PC-9 (cell line): Measurements from ENCODE around the gene PRLH. TPM values are rescaled to one million over a fixed set of nuclear protein-coding genes. Genes with fewer than 3 reads are reported as not detected.

Experiments
- Bru-seq: library from RNA; stranded (reverse); fragments of 400-500 nt; gene quantifications from one replicate; lab custom pipeline; 2021; lab: Mats Ljungman, UMichigan
- BruChase-seq, 2 experiments: library from RNA; stranded (reverse); fragments of 400-500 nt; gene quantifications; one replicate each; lab custom pipeline; 2021; lab: Mats Ljungman, UMichigan
- BruUV-seq: library from RNA; stranded (reverse); fragments of 400-500 nt; replicated peaks from 2 replicates; lab custom pipeline; 2021; lab: Mats Ljungman, UMichigan
- CTCF ChIA-PET: fragments of 300-600 bp; sonication (Branson Sonifier 250); formaldehyde crosslinking; loops from one replicate; lab custom pipeline; 2022; ENCODE audit warnings: antibody characterized with exemption; lab: Charles Lee
- POLR2A ChIA-PET: fragments of 300-600 bp; sonication (Branson Sonifier 250); formaldehyde crosslinking; loops from one replicate; lab custom pipeline; 2022; ENCODE audit warnings: antibody characterized with exemption; ENCODE audit not compliant: unreplicated experiment; lab: Charles Lee
- DNase-seq, 2 experiments: peaks; one replicate each; pipeline versions ENCODE4 v3.0.0 to v3.0.0-alpha.2; 2015 to 2022; ENCODE audit warnings: mixed read lengths in 1 of 2
- H2AFZ ChIP-seq: fragments of 200-600 bp; sonication (generic); 2 replicates; pipeline ENCODE4 v1.8.1; 2017; ENCODE audit warnings: antibody characterized with exemption
- H3F3A ChIP-seq: fragments of 200-600 bp; sonication (generic); 2 replicates; pipeline ENCODE4 v1.8.1; 2017; ENCODE audit warnings: antibody characterized with exemption, mild to moderate bottlenecking, low read depth; ENCODE audit not compliant: insufficient read depth
- H3K27ac ChIP-seq: fragments of 200-600 bp; sonication (generic); 2 replicates; pipeline ENCODE4 v1.6.1; 2016; ENCODE audit warnings: mixed run types
- H3K27me3 ChIP-seq: fragments of 200-600 bp; sonication (generic); 2 replicates; pipeline ENCODE4 v1.6.1; 2016; ENCODE audit warnings: low read depth, mixed run types; ENCODE audit not compliant: insufficient read depth
- H3K36me3 ChIP-seq: fragments of 200-600 bp; sonication (generic); 2 replicates; pipeline ENCODE4 v1.6.1; 2016; ENCODE audit warnings: low read depth, mixed run types
- H3K4me1 ChIP-seq: fragments of 200-600 bp; sonication (generic); replicated peaks from 2 replicates; pipeline ENCODE4 v1.6.1; 2016; ENCODE audit warnings: mixed run types; ENCODE audit not compliant: insufficient read depth
- H3K4me2 ChIP-seq: fragments of 200-600 bp; sonication (generic); 2 replicates; pipeline ENCODE4 v1.6.1; 2017; ENCODE audit warnings: mixed run types
- H3K4me3 ChIP-seq: fragments of 200-600 bp; sonication (generic); 2 replicates; pipeline ENCODE4 v1.6.1; 2016; ENCODE audit warnings: mixed run types
- H3K79me2 ChIP-seq: fragments of 200-600 bp; sonication (generic); 2 replicates; pipeline ENCODE4 v1.6.1; 2017; ENCODE audit warnings: low read depth, mixed run types
- H3K9me2 ChIP-seq: fragments of 200-600 bp; sonication (generic); 2 replicates; pipeline ENCODE4 v1.8.1; 2017; ENCODE audit warnings: mild to moderate bottlenecking; ENCODE audit not compliant: insufficient read depth
- H3K9me3 ChIP-seq: fragments of 200-600 bp; sonication (generic); 2 replicates; pipeline ENCODE4 v1.8.1; 2016; ENCODE audit warnings: low read depth; ENCODE audit not compliant: insufficient read depth
- H4K20me1 ChIP-seq: fragments of 200-600 bp; sonication (generic); 2 replicates; pipeline ENCODE4 v1.8.1; 2017; ENCODE audit not compliant: insufficient read depth
- EZH2 ChIP-seq: fragments of 200-600 bp; sonication (generic); IDR thresholded peaks from 2 replicates; pipeline ENCODE4 v1.8.0; 2017; ENCODE audit warnings: antibody characterized with exemption, low read depth
- intact Hi-C: fragments of 100-400 bp; cut with micrococcal nuclease; formaldehyde crosslinking; loops from one replicate; pipeline ENCODE4 v1.10.0; 2022; ENCODE audit not compliant: unreplicated experiment
- long read RNA-seq: library from polyadenylated mRNA; stranded (forward); transcript quantifications from one replicate; pipeline ENCODE4 v2.0.0, GENCODE V29; 2022
- total RNA-seq: library from RNA; stranded (reverse); gene quantifications from 2 replicates; pipeline ENCODE4 v1.2.3, GENCODE V29; 2021
- TF ChIP-seq, protein P1 (sequence below): fragments of 200-600 bp; sonication (generic); conservative IDR thresholded peaks from 2 replicates; pipeline ENCODE4 v1.6.1; 2017; ENCODE audit warnings: mixed run types, antibody characterized with exemption, mild to moderate bottlenecking, moderate library complexity

PRLH gene, protein sequence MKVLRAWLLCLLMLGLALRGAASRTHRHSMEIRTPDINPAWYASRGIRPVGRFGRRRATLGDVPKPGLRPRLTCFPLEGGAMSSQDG
- total RNA-seq = not detected in 2 replicates
- not detected for Bru-seq, nascent RNA
- BruChase-seq, experiment 1, labeled RNA remaining after a 2-hour chase = not detected
- not detected for BruChase-seq, experiment 2, labeled RNA remaining after a 6-hour chase
- long read RNA-seq = 0 reads

DNA sequence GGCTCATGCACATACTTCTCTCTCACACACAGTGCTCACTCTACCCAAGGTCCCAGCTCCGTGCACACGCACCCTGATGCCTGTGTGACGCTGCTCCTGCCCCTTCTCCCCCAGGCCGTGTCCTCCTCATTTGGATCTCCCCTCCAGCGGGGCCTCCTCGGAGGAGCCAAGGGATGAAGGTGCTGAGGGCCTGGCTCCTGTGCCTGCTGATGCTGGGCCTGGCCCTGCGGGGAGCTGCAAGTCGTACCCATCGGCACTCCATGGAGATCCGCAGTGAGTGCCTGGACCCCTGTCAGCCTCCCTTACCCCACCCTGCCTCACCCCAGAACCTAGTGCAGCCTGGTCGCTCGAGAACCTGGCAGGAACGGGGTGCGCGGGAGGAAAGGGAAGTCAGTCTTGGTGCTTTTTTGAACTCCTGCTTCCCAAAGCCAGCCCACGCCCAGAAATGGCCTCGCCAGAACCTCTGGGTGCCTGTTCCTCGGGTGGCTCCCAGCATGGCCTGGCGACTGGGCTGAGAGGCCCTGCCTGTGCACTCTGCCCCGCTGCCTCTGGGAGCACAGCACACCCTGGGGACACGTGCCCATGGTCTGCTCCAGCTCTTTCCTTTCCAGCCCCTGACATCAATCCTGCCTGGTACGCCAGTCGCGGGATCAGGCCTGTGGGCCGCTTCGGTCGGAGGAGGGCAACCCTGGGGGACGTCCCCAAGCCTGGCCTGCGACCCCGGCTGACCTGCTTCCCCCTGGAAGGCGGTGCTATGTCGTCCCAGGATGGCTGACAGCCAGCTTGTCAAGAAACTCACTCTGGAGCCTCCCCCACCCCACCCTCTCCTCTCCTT lies at the start of gene PRLH:
TSS of gene PRLH (plus strand) at position 174 of the 835 bp plus-strand sequence. CDS start at position 174, 0 bp downstream.
- H3K79me2 ChIP-seq = no peaks in the 10 kb centered on the region
- no peak within 1 kb of the TSS for H3K4me3 ChIP-seq
- no peaks in the 10 kb centered on the region for H3K9me3 ChIP-seq
- ChIA-PET POLR2A (no interaction called here), CTCF (interaction anchor here (0.6 kb wide), 2 partner anchors 79 to 208 kb away, joined by 6 to 7 read pairs; no protein-coding TSS in a partner anchor)
- H3K4me1 ChIP-seq = no peaks in the 10 kb centered on the region
- peaks cover 4% of the 10 kb centered on the region; the same call in 1 of the 2 replicates for H3F3A ChIP-seq
- no peak for TF ChIP-seq EZH2
- TF ChIP-seq, protein P1, sequence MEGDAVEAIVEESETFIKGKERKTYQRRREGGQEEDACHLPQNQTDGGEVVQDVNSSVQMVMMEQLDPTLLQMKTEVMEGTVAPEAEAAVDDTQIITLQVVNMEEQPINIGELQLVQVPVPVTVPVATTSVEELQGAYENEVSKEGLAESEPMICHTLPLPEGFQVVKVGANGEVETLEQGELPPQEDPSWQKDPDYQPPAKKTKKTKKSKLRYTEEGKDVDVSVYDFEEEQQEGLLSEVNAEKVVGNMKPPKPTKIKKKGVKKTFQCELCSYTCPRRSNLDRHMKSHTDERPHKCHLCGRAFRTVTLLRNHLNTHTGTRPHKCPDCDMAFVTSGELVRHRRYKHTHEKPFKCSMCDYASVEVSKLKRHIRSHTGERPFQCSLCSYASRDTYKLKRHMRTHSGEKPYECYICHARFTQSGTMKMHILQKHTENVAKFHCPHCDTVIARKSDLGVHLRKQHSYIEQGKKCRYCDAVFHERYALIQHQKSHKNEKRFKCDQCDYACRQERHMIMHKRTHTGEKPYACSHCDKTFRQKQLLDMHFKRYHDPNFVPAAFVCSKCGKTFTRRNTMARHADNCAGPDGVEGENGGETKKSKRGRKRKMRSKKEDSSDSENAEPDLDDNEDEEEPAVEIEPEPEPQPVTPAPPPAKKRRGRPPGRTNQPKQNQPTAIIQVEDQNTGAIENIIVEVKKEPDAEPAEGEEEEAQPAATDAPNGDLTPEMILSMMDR = no peak
- H4K20me1 ChIP-seq = no peaks in the 10 kb centered on the region
- no peak within 1 kb of the TSS for H3K4me2 ChIP-seq
- H3K9me2 ChIP-seq = no peaks in the 10 kb centered on the region
- H2AFZ ChIP-seq = no peak within 1 kb of the TSS
- DNase-seq = no peak
- H3K27me3 ChIP-seq = peaks cover 16% of the 10 kb centered on the region
- no peak within 1 kb of the TSS for H3K27ac ChIP-seq
- H3K36me3 ChIP-seq = no peaks in the 10 kb centered on the region
- intact Hi-C loops = no loop called here
- BruUV-seq = no TSS peak

DNA sequence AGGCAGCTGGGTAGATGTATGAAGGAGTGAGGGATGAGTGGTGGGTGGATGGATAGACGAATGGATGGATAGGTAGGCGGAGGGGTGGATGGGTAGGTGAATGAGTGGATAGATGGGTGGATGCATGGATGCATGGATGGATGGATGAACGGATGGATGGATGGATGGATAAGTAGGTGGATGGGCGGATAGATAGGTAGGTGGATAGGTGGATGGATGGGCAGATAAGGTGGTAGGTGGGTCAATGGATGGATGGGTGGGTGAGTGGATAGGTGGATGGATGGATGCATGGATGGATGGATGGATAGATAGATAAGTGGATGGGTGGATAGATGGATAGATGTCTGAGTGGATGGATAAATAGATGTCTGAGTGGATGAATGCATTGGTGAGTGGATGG lies 49.2 kb upstream of the PRLH start:
- no peak for TF ChIP-seq EZH2
- TF ChIP-seq, protein P1 = no peak
- H4K20me1 ChIP-seq = peaks cover 20% of the 10 kb centered on the region
- no peak for DNase-seq
- POLR2A ChIA-PET = no interaction called here
- H3K36me3 ChIP-seq = peaks cover 71% of the 10 kb centered on the region
- CTCF ChIA-PET = no interaction called here
- no peak overlapping the region for H3K4me3 ChIP-seq
- no TSS peak for BruUV-seq
- no peaks in the 10 kb centered on the region for H3K4me1 ChIP-seq
- no peak overlapping the region for H3K4me2 ChIP-seq
- H3K27me3 ChIP-seq = no peaks in the 10 kb centered on the region
- 0 out of 2 replicates have a peak, but pooled peaks cover 6% of the 10 kb centered on the region for H3K9me2 ChIP-seq
- intact Hi-C loops = loop anchor here (10.0 kb wide), 1 partner anchor 738 kb away; no protein-coding TSS in a partner anchor
- no peaks in the 10 kb centered on the region for H3K9me3 ChIP-seq
- no peak overlapping the region for H3K27ac ChIP-seq
- peaks cover 21% of the 10 kb centered on the region; the same call in 1 of the 2 replicates for H3F3A ChIP-seq
- H3K79me2 ChIP-seq = peaks cover 28% of the 10 kb centered on the region
- no peak overlapping the region for H2AFZ ChIP-seq

DNA sequence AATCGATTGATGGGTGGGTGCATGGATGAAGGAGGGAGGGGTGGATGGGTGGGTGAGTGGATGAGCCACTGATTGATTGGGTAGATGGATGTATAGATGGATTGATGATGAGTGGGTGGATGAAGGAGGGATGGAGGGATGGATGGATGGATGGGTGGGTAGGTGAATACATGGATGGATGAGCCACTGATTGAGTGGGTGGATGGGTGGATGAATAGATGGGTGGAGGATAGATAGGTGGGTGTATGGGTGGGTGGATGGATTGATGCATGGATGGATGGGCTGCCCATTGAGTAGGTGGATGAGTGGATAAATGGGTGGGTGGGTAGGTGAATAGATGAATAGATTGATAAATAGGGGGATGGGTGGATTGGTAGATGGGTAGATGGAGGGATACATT lies 48.4 kb upstream of the PRLH start:
- Histone ChIP-seq H3K4me3 (no peak overlapping the region), H3K27me3 (no peaks in the 10 kb centered on the region), H3K9me3 (no peaks in the 10 kb centered on the region), H3K27ac (no peak overlapping the region), H3K79me2 (peaks cover 27% of the 10 kb centered on the region), H3K4me2 (no peak overlapping the region), H3K4me1 (no peaks in the 10 kb centered on the region), H3K36me3 (peaks cover 65% of the 10 kb centered on the region), H4K20me1 (peaks cover 19% of the 10 kb centered on the region), H2AFZ (no peak overlapping the region), H3F3A (peaks cover 21% of the 10 kb centered on the region; the same call in 1 of the 2 replicates), H3K9me2 (0 out of 2 replicates have a peak, but pooled peaks cover 6% of the 10 kb centered on the region)
- DNase-seq = no peak
- ChIA-PET POLR2A (no interaction called here), CTCF (no interaction called here)
- BruUV-seq = no TSS peak
- intact Hi-C loops = loop anchor here (10.0 kb wide), 1 partner anchor 737 kb away; no protein-coding TSS in a partner anchor
- TF ChIP-seq EZH2 = no peak
- TF ChIP-seq, protein P1 = no peak
